DMS53 treated with DMSO at 0.1 percent for 48 hours (cell line): ENCODE data around the gene COA8.

Experiments
- DNase-seq: peaks from one replicate; lab custom pipeline; 2025; ENCODE audit not compliant: unreplicated experiment; lab: John Stamatoyannopoulos, UW

Gene COA8

DNA sequence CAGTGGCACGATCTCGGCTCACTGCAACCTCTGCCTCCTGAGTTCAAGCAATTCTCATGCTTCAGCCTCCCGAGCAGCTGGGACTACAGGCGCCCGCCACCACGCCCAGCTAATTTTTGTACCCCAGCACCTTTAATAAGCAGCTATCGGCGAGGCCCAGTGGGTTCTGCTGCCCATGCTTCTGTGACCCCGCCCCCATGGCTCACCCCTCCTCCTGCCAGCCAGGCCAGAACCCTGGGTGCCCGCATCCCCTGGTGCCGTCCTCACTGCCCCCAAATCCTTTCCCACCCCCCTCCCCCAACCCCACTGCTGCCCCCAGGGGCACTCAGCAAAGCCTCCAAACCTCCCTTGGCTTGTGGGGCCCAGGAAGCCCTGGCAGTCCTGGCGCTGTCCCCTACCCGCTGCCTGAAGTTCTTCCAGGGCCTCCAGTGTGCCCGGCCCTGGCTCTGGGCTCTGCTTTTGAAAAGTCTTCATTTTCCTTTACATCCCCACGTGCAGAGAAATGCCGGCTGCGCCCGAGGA, 14.8 kb upstream of the COA8 start:
- no peak for DNase-seq

- DNase-seq = no peak
Observed at GRCh38 chr14:103548463-103549351, 14.1 kb upstream of the COA8 start.

DNA sequence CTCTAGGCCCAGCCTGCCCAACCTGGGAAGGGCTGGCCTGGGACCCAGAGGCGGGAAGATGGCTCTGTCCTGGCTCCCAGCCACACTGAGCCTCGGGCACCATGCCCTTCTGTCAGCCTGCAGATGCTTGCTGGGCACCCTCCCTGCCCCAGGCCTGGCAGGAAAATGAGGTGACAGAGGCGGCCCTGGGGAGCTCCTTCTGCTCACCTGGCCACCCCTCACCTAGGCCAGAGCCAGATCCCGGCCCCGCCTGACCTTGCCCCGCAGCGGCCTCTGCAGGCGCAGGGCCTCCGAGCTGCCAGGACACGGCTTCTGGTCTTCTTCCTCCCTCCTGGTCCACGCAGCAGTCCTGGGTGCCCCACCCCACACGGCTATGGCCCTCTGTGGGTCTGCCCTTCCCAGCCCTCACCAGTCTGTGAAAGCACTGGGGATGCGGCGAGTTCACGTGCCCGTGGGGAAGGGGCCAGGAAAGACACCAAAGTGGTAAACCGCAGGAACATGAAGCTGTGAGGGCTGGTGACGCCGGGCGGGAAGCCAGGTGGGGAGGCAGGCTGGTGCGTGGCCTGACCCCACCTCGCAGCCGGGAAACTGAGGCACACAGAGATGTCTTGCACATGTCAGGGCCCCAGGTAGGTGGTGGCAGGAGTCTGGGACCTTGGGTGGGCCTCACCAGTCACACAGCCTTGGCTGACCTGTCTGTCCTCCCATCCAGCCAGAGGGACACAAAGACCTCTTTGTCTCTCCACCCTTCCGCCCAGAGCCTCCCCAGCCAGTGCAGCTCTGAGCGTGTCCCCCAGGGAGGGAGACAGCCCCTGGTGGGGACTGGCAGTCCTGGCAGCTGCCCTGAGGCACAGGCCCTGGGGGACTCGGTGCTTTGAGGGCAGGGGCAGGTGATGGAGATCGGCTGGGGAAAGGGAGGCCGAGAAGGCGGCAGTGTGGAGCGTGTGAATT, 13.1 kb upstream of the COA8 start:
- DNase-seq = no peak

- no peak for DNase-seq
Observed at GRCh38 chr14:103550451-103551337, 12.1 kb upstream of the COA8 start.

DNA sequence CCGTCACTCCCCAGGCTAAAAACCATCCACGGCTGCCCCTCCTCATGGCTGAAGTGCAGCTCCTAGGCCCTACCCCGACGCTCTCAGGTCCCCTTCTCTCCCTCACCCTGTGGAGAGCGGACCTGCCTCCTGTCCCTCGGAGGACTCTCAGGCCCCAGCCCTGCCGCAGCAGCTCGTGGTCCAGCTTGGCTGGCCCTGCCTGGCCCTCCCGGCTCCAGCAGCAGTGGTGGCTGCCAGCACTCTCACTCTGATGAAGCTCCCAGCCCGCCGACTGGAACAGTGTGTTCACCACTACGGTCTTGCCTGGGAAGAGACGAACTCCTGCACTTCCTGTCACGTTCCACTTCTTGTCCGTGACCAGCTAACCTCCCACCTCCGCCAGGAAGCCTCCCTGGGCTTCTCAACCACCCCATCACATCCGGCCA, 11.4 kb upstream of the COA8 start:
- no peak for DNase-seq

- no peak for DNase-seq
Observed at GRCh38 chr14:103552011-103552845, 10.5 kb upstream of the COA8 start.

DNA sequence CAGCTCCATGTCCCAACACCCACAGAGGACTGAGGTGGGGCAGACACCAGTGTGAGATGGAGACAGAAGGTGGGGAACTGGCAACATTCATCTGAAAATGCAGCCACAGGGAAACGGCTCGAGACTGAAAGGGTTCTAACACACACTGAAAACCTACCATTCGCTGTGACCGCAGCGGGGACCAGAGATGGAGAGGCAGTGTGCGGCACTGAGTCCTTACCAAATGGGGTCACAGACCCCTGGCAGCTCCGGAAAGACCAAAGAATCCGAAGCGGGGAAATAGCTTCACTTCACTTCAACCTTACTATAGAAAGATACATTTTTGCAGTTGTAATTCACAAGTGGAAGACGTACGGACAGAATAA, 9.9 kb upstream of the COA8 start:
- no peak for DNase-seq

GRCh38 chr14:103555559-103556337, 7.0 kb upstream of the COA8 start:
- no peak for DNase-seq

GRCh38 chr14:103556946-103557758, 5.6 kb upstream of the COA8 start:
- DNase-seq = no peak

DNA sequence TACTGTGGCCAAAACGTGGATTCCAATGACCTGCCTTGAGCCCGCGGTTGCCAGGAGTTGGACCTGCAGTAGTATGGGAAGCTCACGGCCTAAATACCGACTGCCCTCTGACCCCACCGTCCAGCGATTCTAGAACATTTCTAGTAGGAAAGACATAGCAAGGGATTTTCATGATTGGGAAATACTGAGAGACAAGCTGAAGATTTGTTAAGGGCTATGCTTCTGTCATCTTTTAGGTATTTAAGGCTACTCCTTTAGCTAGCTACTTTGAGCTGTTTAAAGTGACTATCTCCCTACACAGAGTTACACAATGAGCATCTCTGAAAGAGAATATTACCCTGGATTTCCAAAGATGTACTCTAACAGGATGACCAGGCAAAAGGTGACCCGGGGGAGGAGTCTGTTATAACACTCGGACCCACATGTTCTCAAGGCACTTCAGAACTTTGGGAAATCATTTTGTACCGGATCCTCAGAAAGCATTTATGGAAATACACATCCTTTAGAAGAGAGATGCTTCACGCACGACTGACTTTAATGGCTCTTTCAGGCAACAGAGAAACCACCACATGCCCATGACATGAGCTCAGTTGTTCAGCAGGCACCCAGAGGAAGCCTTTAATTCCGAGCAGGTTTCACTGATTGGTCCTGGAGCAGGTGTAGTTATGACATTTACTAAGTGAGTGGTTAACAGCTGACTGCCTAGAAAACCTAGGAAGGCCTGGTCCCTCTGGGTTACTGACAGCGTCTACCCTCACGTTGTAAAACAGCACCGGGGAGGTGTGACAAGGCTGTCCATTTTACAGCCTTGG, 4.5 kb upstream of the COA8 start:
- no peak for DNase-seq

GRCh38 chr14:103559766-103560165, 3.0 kb upstream of the COA8 start:
- no peak for DNase-seq

DNA sequence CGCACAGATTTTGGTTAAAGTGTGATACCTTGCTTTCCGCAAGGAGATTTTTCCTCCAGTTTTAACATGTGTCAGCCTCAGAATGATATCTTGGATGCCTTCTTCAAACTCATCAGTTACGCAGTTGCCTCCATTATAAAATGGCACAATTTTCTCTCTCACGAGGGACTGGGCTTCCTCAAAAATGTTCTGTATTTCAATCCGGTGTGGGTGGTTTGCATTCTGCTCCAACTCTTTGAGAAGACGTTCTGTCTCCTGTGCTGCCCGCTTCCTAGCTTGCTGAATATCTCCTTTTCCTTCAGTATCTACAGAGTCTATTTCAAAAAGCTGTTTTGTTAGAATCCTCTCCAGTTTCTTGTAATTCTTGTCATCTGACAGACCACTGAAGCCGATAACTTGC, 2.1 kb upstream of the COA8 start:
- DNase-seq = no peak

DNA sequence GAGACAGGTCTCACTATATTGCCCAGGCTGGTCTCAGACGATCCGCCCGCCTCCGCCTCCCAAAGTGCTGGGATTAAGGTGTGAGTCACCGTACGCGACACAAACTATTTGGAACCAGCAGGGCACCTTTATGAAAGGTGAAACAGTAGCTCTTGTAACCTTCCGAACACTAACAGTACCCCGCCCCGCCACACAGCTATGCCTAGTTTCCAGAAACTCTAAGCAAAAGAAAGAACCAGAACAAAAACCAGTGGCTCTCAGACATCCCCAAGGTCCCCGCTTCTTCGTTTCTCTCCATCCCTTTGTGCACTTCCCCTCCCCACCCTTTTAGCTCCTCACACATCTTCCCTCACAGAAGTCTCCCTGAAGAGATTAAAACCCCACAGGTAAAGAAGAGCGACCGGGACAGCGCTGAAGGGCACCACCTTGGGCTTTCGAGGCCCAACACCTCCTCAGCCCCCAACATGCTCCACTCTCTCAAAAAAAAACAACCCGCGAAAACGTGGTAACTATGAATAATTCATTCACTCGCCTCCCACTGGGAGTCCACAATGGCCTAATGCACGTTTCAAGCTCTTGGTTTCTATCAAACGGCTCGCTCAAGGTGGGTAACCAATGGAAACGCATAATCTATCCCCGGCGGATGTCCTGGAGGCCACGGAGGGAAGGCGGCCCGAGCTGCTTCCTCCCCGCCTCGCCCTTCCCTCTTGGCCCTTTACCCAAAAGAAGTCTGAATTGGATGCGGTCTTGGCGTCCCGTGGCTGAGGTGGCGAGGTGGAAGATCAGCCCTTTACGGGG, 1.2 kb upstream of the COA8 start:
- DNase-seq = no peak

DNA sequence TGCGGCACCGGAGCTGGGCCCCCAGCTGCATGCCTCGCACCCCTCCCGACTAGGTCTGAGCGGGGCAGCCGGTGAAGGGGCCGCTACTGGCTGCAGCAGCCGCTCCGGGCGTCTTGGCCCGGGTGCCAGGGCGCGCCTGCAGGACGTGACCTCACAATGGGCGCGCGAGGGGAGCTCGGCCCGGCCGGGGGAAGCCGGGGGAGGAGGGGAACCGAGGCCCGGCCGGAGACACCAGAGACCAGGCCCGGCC, 656 bp upstream of the COA8 start:
- no peak for DNase-seq

DNA sequence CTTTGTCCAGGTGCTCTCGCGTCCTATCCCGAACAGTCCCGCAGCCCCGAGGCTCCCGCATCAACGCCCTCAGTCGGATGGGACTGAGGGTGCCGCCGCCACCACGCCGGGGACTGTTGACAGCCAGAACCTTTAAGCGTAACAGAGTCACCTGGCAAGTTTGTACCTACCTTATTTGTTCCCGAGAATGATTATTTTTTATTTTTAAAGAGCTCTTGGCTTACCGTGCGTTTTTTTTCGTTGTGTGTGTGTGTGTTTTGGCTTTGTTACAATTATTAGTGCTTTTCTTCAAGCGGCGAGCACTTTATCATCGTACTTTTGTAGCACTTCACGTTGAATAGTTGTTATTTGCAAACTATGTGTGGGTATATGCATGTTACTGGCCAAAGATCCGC, 463 bp downstream of the COA8 start:
- no peak for DNase-seq

GRCh38 chr14:103563844-103564505, 1.2 kb downstream of the COA8 start:
- no peak for DNase-seq
